K562 (cell line): ENCODE measurements around the gene ZKSCAN3. TPM values are rescaled to one million over a fixed set of nuclear protein-coding genes. Genes with fewer than 3 reads are reported as not detected.

ENCODE experiments used
- DIDO1 ChIP-seq: fragments of 450-650 bp; IDR thresholded peaks from 2 replicates; pipeline ENCODE4 v1.6.1; 2016; ENCODE audit warnings: low read depth, missing biosample characterization, missing genetic modification characterization
- GABPA ChIP-seq: fragments of 200-800 bp; sonication (Bioruptor generic); conservative IDR thresholded peaks from 2 replicates; pipeline ENCODE4 v1.6.1; 2016; ENCODE audit warnings: low read depth, missing genetic modification characterization, missing compliant biosample characterization
- GABPB1 ChIP-seq: sonication (generic); formaldehyde crosslinking; IDR thresholded peaks from 2 replicates; pipeline ENCODE4 v1.8.0; 2022; ENCODE audit warnings: mild to moderate bottlenecking, missing genetic modification reagents
- KLF13 ChIP-seq: fragments of 450-650 bp; IDR thresholded peaks from 2 replicates; pipeline ENCODE4 v1.6.1; 2016; ENCODE audit warnings: missing genetic modification characterization, low read depth, mild to moderate bottlenecking, missing compliant biosample characterization, moderate library complexity, borderline replicate concordance
- L3MBTL2 ChIP-seq: fragments of 450-650 bp; IDR thresholded peaks from 2 replicates; pipeline ENCODE4 v1.6.1; 2016; ENCODE audit warnings: mild to moderate bottlenecking, moderate library complexity
- LCOR ChIP-seq: sonication (generic); formaldehyde crosslinking; IDR thresholded peaks from 2 replicates; pipeline ENCODE4 v1.8.0; 2022; ENCODE audit warnings: mild to moderate bottlenecking, missing genetic modification reagents
- SMAD1 ChIP-seq: fragments of 150-350 bp; IDR thresholded peaks from 2 replicates; pipeline ENCODE4 v1.6.1; 2014; ENCODE audit warnings: low read length, low read depth; ENCODE audit not compliant: partially characterized antibody
- SMARCA5 ChIP-seq: fragments of 450-650 bp; IDR thresholded peaks from 2 replicates; pipeline ENCODE4 v1.6.1; 2016
- TAF7 ChIP-seq: fragments of 450-650 bp; IDR thresholded peaks from 2 replicates; pipeline ENCODE4 v1.6.1; 2016; ENCODE audit warnings: missing genetic modification characterization, missing compliant biosample characterization
- ZC3H8 ChIP-seq: fragments of 450-650 bp; IDR thresholded peaks from 2 replicates; pipeline ENCODE4 v1.6.1; 2017
- ZNF232 ChIP-seq: sonication (generic); formaldehyde crosslinking; IDR thresholded peaks from 2 replicates; pipeline ENCODE4 v1.8.0; 2022; ENCODE audit warnings: mild to moderate bottlenecking, missing genetic modification reagents
- polyA plus RNA-seq, 8 experiments: library from polyadenylated mRNA; depleted of rRNA in 4 of 8; stranded (reverse) in 5 of 8; unstranded in 3 of 8; fragments of >200 nt; fragmentation: Nextera tagmentation in 2 of 8; fragmentation: Illumina TruSeq in 1 of 8; extraction: Ambion mirVana in 2 of 8; extraction: Trizol in 1 of 8; gene quantifications; 2 replicates each; pipeline versions ENCODE4 v1.2.1 to v1.2.3, GENCODE V29; 2011 to 2014; ENCODE audit warnings: inconsistent platforms in 1 of 8, missing spikeins in 1 of 8
- total RNA-seq, 7 experiments: library from RNA; depleted of rRNA in 6 of 7; stranded (reverse); fragments of >200 nt in 6 of 7; fragmentation: Illumina TruSeq in 2 of 7; extraction: Trizol in 2 of 7; gene quantifications; 2 replicates each; pipeline versions ENCODE4 v1.2.1 to v1.2.3, GENCODE V29; 2011 to 2021; ENCODE audit warnings: low replicate concordance in 1 of 7
- TF ChIP-seq, protein P1 (sequence below): fragments of 200-800 bp; sonication (Bioruptor generic); IDR thresholded peaks from 2 replicates; pipeline ENCODE4 v1.6.1; 2016; ENCODE audit warnings: missing genetic modification characterization, missing compliant biosample characterization
- TF ChIP-seq, protein P2 (sequence below): fragments of 450-650 bp; formaldehyde crosslinking; IDR thresholded peaks from 2 replicates; pipeline ENCODE4 v1.4.0; 2020; ENCODE audit warnings: mild to moderate bottlenecking, moderate library complexity
- TF ChIP-seq, protein P3 (sequence below), 3 experiments: fragments of 200-800 bp in 1 of 3; sonication (Bioruptor generic) in 1 of 3; sonication (generic) in 1 of 3; formaldehyde crosslinking in 1 of 3; IDR thresholded peaks; 2 replicates each; pipeline versions ENCODE4 v1.6.1 to v1.8.0; 2016 to 2022; ENCODE audit warnings: mild to moderate bottlenecking in 2 of 3, missing compliant biosample characterization in 2 of 3, missing genetic modification characterization in 2 of 3, missing genetic modification reagents in 1 of 3
- TF ChIP-seq, protein P4 (sequence below): fragments of 250-450 bp; sonication (Bioruptor Pico); IDR thresholded peaks from 2 replicates; pipeline ENCODE4 v1.8.0; 2021; ENCODE audit warnings: borderline replicate concordance, mild to moderate bottlenecking, moderate library complexity; ENCODE audit not compliant: poor library complexity, severe bottlenecking
- TF ChIP-seq, protein P5 (sequence below): fragments of 250-450 bp; sonication (Bioruptor Pico); IDR thresholded peaks from 2 replicates; pipeline ENCODE4 v1.9.0; 2021; ENCODE audit warnings: mild to moderate bottlenecking

Gene ZKSCAN3
- total and polyA plus RNA-seq, 9 of the 15 experiments (the other 6 are each of a cell fraction or from before 2014, with no cell fraction given): 3.0 to 12.4 (median 10.2) TPM

DNA sequence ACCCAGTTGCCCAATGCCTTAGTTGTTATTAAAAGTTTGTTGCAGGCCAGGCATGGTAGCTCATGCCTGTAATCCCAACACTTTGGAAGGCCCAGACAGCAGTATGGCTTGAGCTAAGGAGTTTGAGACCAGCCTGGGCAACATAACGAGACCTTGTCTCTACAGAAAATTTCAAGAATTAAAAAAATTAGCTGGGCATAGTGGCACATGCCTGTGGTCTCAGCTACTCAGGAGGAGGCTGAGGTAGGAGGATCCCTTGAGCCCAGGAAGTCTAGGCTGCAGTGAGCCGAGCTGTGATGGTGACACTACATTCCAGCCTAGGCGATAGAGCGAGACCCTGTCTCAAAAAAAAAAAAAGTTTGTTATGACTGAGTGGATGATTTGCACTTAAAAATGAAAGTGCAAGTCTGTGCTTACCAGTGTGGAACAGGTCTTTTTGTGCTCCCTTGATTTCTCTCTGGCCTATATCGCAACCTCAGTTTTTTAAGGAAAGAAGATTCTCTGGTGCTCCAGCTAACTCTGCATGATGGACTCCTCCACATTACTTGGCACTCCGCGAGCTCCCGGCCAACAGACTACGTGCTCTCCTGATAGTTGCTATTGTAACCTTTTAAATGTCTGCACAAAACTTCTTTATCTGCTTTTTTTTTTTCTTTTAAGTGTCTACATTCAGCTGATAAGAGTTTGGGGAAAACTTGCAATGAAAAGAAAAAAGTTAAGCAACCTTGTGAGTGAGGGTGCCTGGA is 22.1 kb downstream of the ZKSCAN3 start (continued):
- TF ChIP-seq, protein P1, sequence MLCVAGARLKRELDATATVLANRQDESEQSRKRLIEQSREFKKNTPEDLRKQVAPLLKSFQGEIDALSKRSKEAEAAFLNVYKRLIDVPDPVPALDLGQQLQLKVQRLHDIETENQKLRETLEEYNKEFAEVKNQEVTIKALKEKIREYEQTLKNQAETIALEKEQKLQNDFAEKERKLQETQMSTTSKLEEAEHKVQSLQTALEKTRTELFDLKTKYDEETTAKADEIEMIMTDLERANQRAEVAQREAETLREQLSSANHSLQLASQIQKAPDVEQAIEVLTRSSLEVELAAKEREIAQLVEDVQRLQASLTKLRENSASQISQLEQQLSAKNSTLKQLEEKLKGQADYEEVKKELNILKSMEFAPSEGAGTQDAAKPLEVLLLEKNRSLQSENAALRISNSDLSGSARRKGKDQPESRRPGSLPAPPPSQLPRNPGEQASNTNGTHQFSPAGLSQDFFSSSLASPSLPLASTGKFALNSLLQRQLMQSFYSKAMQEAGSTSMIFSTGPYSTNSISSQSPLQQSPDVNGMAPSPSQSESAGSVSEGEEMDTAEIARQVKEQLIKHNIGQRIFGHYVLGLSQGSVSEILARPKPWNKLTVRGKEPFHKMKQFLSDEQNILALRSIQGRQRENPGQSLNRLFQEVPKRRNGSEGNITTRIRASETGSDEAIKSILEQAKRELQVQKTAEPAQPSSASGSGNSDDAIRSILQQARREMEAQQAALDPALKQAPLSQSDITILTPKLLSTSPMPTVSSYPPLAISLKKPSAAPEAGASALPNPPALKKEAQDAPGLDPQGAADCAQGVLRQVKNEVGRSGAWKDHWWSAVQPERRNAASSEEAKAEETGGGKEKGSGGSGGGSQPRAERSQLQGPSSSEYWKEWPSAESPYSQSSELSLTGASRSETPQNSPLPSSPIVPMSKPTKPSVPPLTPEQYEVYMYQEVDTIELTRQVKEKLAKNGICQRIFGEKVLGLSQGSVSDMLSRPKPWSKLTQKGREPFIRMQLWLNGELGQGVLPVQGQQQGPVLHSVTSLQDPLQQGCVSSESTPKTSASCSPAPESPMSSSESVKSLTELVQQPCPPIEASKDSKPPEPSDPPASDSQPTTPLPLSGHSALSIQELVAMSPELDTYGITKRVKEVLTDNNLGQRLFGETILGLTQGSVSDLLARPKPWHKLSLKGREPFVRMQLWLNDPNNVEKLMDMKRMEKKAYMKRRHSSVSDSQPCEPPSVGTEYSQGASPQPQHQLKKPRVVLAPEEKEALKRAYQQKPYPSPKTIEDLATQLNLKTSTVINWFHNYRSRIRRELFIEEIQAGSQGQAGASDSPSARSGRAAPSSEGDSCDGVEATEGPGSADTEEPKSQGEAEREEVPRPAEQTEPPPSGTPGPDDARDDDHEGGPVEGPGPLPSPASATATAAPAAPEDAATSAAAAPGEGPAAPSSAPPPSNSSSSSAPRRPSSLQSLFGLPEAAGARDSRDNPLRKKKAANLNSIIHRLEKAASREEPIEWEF: no peak
- TF ChIP-seq KLF13 (tag) (no peak), LCOR (CRISPR knock-in tag) (0 out of 2 replicates have a peak, but pooled peaks have one; percentile 19), DIDO1 (tag) (no peak), GABPA (tag) (no peak), SMAD1 (no peak), SMARCA5 (no peak), ZC3H8 (no peak), TAF7 (tag) (no peak), L3MBTL2 (no peak), ZNF232 (CRISPR knock-in tag) (no peak), GABPB1 (CRISPR knock-in tag) (0 out of 2 replicates have a peak, but pooled peaks have one; percentile 27)
- TF ChIP-seq, protein P2, sequence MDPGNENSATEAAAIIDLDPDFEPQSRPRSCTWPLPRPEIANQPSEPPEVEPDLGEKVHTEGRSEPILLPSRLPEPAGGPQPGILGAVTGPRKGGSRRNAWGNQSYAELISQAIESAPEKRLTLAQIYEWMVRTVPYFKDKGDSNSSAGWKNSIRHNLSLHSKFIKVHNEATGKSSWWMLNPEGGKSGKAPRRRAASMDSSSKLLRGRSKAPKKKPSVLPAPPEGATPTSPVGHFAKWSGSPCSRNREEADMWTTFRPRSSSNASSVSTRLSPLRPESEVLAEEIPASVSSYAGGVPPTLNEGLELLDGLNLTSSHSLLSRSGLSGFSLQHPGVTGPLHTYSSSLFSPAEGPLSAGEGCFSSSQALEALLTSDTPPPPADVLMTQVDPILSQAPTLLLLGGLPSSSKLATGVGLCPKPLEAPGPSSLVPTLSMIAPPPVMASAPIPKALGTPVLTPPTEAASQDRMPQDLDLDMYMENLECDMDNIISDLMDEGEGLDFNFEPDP (CRISPR knock-in tag): no peak
- TF ChIP-seq, protein P3, sequence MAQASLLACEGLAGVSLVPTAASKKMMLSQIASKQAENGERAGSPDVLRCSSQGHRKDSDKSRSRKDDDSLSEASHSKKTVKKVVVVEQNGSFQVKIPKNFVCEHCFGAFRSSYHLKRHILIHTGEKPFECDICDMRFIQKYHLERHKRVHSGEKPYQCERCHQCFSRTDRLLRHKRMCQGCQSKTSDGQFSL (CRISPR knock-in tag; IDR thresholded peaks at IDR 0.05): no peak
- TF ChIP-seq, protein P3 (tag; IDR thresholded peaks at IDR 0.05): no peak
- TF ChIP-seq, protein P4, sequence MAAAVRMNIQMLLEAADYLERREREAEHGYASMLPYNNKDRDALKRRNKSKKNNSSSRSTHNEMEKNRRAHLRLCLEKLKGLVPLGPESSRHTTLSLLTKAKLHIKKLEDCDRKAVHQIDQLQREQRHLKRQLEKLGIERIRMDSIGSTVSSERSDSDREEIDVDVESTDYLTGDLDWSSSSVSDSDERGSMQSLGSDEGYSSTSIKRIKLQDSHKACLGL (CRISPR knock-in tag): no peak
- TF ChIP-seq, protein P5, sequence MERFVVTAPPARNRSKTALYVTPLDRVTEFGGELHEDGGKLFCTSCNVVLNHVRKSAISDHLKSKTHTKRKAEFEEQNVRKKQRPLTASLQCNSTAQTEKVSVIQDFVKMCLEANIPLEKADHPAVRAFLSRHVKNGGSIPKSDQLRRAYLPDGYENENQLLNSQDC (CRISPR knock-in tag): 0 out of 2 replicates have a peak, but pooled peaks have one; percentile 36
